K562 (cell line): ENCODE measurements around the gene IL31RA. TPM values are rescaled to one million over a fixed set of nuclear protein-coding genes. Genes with fewer than 3 reads are reported as not detected.
A peak's percentile ranks its signal among the peaks of the same experiment; 100 is the strongest.

Source experiments
- ATAC-seq: fragments of 200-7000 bp; cut with Tn5 transposase; 3 replicates; pipeline ENCODE4 v1.9.1; 2020; ENCODE audit warnings: moderate library complexity
- BruUV-seq: library from RNA; stranded (reverse); fragments of 400-500 nt; replicated peaks from 2 replicates; lab custom pipeline; 2021; lab: Mats Ljungman, UMichigan
- CTCF ChIA-PET: fragments of 300-600 bp; formaldehyde crosslinking; extraction: SDS; loops from one replicate; lab custom pipeline; 2021; ENCODE audit warnings: low intra/inter-chr PET ratio; lab: Yijun Ruan, JAX
- POLR2A ChIA-PET: fragments of 300-600, 350-650 bp; sonication (Branson Sonifier 250); formaldehyde crosslinking; extraction: SDS; loops from one replicate; lab custom pipeline; 2021; ENCODE audit warnings: antibody characterized with exemption, inconsistent platforms; lab: Yijun Ruan, JAX
- DNase-seq, 4 experiments: peaks; one replicate each; pipeline versions ENCODE4 v3.0.0 to v3.0.0-alpha.2; 2011 to 2018; ENCODE audit warnings: low spot score in 3 of 4, mixed read lengths in 3 of 4; ENCODE audit errors: extremely low read depth in 1 of 4
- FAIRE-seq: peaks from 2 replicates; lab custom pipeline; 2011; peaks lifted over from hg19 to GRCh38; lab: Jason Lieb, UNC
- H2AFZ ChIP-seq: 2 replicates; pipeline ENCODE4 v1.6.0; 2011; ENCODE audit warnings: low read depth, low read length, control low read depth, inconsistent platforms
- H3K27ac ChIP-seq: fragments of 200-600 bp; 3 replicates; pipeline ENCODE4 v1.8.0; 2011; ENCODE audit warnings: low read depth, mild to moderate bottlenecking, control low read depth, inconsistent platforms, low read length, moderate library complexity, mixed read lengths; ENCODE audit errors: extremely low read depth
- H3K27me3 ChIP-seq, 2 experiments: fragments of 300-600 bp in 1 of 2; 2 replicates in 1 of 2; 3 replicates in 1 of 2; pipeline versions ENCODE4 v1.6.0 to v1.8.0; 2011; ENCODE audit warnings: inconsistent platforms in 2 of 2, low read length in 2 of 2, mild to moderate bottlenecking in 1 of 2, mixed read lengths in 1 of 2, moderate library complexity in 1 of 2; ENCODE audit not compliant: control insufficient read depth in 2 of 2, insufficient read depth in 2 of 2
- H3K36me3 ChIP-seq: fragments of 300-600 bp; 3 replicates; pipeline ENCODE4 v1.8.0; 2011; ENCODE audit warnings: mild to moderate bottlenecking, low read length, inconsistent platforms; ENCODE audit not compliant: control insufficient read depth, insufficient read depth
- H3K4me1 ChIP-seq, 2 experiments: fragments of 200-600 bp in 1 of 2; replicated peaks in 1 of 2; 2 replicates in 1 of 2; 3 replicates in 1 of 2; pipeline versions ENCODE4 v1.5.1 to v1.8.0; 2011; ENCODE audit warnings: inconsistent platforms in 2 of 2, low read length in 2 of 2, mild to moderate bottlenecking in 1 of 2, mixed read lengths in 1 of 2, moderate library complexity in 1 of 2; ENCODE audit not compliant: control insufficient read depth in 2 of 2, insufficient read depth in 2 of 2
- H3K4me2 ChIP-seq: 2 replicates; pipeline ENCODE4 v1.6.1; 2011; ENCODE audit warnings: low read length, control low read depth, inconsistent platforms, mixed read lengths; ENCODE audit not compliant: insufficient read depth
- H3K4me3 ChIP-seq: fragments of 200-600 bp; sonication (generic), shearing (Covaris generic); 2 replicates; pipeline ENCODE4 v1.5.1; 2016; ENCODE audit warnings: control low read depth, inconsistent platforms
- H3K79me2 ChIP-seq: fragments of 200-600 bp; 3 replicates; pipeline ENCODE4 v1.8.0; 2011; ENCODE audit warnings: low read length, inconsistent platforms; ENCODE audit not compliant: control insufficient read depth, insufficient read depth
- H3K9ac ChIP-seq, 2 experiments: 2 replicates each; pipeline versions ENCODE4 v1.6.0 to v1.6.1; 2011; ENCODE audit warnings: low read depth in 2 of 2, low read length in 2 of 2, control low read depth in 1 of 2, inconsistent platforms in 1 of 2, mild to moderate bottlenecking in 1 of 2, mixed read lengths in 1 of 2; ENCODE audit not compliant: insufficient read depth in 1 of 2
- H3K9me1 ChIP-seq: one replicate; pipeline ENCODE4 v1.6.0; 2011; ENCODE audit warnings: inconsistent platforms, mild to moderate bottlenecking, low read length, moderate library complexity; ENCODE audit not compliant: control insufficient read depth, insufficient read depth
- H3K9me3 ChIP-seq: replicated peaks from 2 replicates; pipeline ENCODE4 v1.5.1; 2011; ENCODE audit warnings: low read depth, low read length, inconsistent platforms; ENCODE audit not compliant: control insufficient read depth, insufficient read depth
- H4K20me1 ChIP-seq: replicated peaks from 2 replicates; pipeline ENCODE4 v1.6.1; 2011; ENCODE audit warnings: low read length, inconsistent platforms, mixed read lengths; ENCODE audit not compliant: control insufficient read depth, insufficient read depth
- CBX8 ChIP-seq: fragments of 200-600 bp; sonication (generic); IDR thresholded peaks from 2 replicates; pipeline ENCODE4 v1.6.1; 2012; ENCODE audit warnings: borderline replicate concordance, mixed run types, low read depth, mild to moderate bottlenecking, moderate library complexity, mixed read lengths, low read length, control low read depth, inconsistent platforms; ENCODE audit not compliant: poor library complexity, severe bottlenecking; ENCODE audit errors: extremely low read depth
- EHMT2 ChIP-seq: fragments of 450-650 bp; IDR thresholded peaks from 2 replicates; pipeline ENCODE4 v1.6.1; 2018; ENCODE audit warnings: antibody characterized with exemption
- HMGN3 ChIP-seq: IDR thresholded peaks from 2 replicates; pipeline ENCODE4 v1.6.1; 2011; ENCODE audit warnings: borderline replicate concordance, low read depth, mild to moderate bottlenecking, mixed read lengths, low read length; ENCODE audit not compliant: insufficient read length; ENCODE audit errors: extremely low read depth
- PHTF2 ChIP-seq: fragments of 250-450 bp; sonication (Bioruptor Pico); IDR thresholded peaks from 2 replicates; pipeline ENCODE4 v1.5.0; 2021; ENCODE audit warnings: mild to moderate bottlenecking
- PRDM10 ChIP-seq: fragments of 450-650 bp; IDR thresholded peaks from 2 replicates; pipeline ENCODE4 v1.6.1; 2018; ENCODE audit not compliant: partially characterized antibody
- TCF7L2 ChIP-seq: fragments of 150-350 bp; IDR thresholded peaks from 2 replicates; pipeline ENCODE4 v1.6.1; 2016; ENCODE audit warnings: low read depth, mild to moderate bottlenecking, low read length, moderate library complexity
- TFAP4 ChIP-seq: sonication (generic); formaldehyde crosslinking; IDR thresholded peaks from 2 replicates; pipeline ENCODE4 v1.8.0; 2022; ENCODE audit warnings: missing genetic modification reagents, mild to moderate bottlenecking, moderate library complexity, borderline replicate concordance
- WGBS: fragments of 100-300 bp; shearing (Covaris generic); methylation state at CpG from one replicate; pipeline ENCODE4 v1.1.6; 2016; ENCODE audit warnings: low coverage, mixed read lengths; ENCODE audit not compliant: insufficient coverage; ENCODE audit errors: missing lambda C conversion rate; 5-methylcytosine and 5-hydroxymethylcytosine counted together
- in situ Hi-C: fragments of 300-500 bp; cut with MboI; formaldehyde crosslinking; loops from 4 replicates; pipeline ENCODE4 v1.15.0; 2018; ENCODE audit warnings: inconsistent platforms, mixed read lengths
- intact Hi-C: fragments of 100-400 bp; cut with micrococcal nuclease; formaldehyde crosslinking; loops from 2 replicates; pipeline ENCODE4 v1.14.2; 2022
- polyA plus RNA-seq, 8 experiments: library from polyadenylated mRNA; depleted of rRNA in 4 of 8; stranded (reverse) in 5 of 8; unstranded in 3 of 8; fragments of >200 nt; fragmentation: Nextera tagmentation in 2 of 8; fragmentation: Illumina TruSeq in 1 of 8; extraction: Ambion mirVana in 2 of 8; extraction: Trizol in 1 of 8; gene quantifications; 2 replicates each; pipeline versions ENCODE4 v1.2.1 to v1.2.3, GENCODE V29; 2011 to 2014; ENCODE audit warnings: inconsistent platforms in 1 of 8, missing spikeins in 1 of 8
- total RNA-seq, 7 experiments: library from RNA; depleted of rRNA in 6 of 7; stranded (reverse); fragments of >200 nt in 6 of 7; fragmentation: Illumina TruSeq in 2 of 7; extraction: Trizol in 2 of 7; gene quantifications; 2 replicates each; pipeline versions ENCODE4 v1.2.1 to v1.2.3, GENCODE V29; 2011 to 2021; ENCODE audit warnings: low replicate concordance in 1 of 7
- TF ChIP-seq, protein P1 (sequence below), 2 experiments: IDR thresholded peaks; 2 replicates each; pipeline ENCODE4 v1.6.1; 2011; ENCODE audit warnings: borderline replicate concordance in 1 of 2, control low read depth in 1 of 2, low read depth in 1 of 2, low read length in 1 of 2, mild to moderate bottlenecking in 1 of 2, mixed read lengths in 1 of 2, moderate library complexity in 1 of 2; ENCODE audit not compliant: insufficient read depth in 1 of 2, insufficient read length in 1 of 2, poor library complexity in 1 of 2, severe bottlenecking in 1 of 2; ENCODE audit errors: extremely low read depth in 1 of 2

IL31RA gene
- total and polyA plus RNA-seq, 9 of the 15 experiments (the other 6 are each of a cell fraction or from before 2014, with no cell fraction given), result not detected

GRCh38 chr5:55821731-55822512 is 29.2 kb upstream of the IL31RA start:
- H2AFZ ChIP-seq, result no peak overlapping the region
- CTCF ChIA-PET, result no interaction called here

More at GRCh38 chr5:55821731-55822512, 29.2 kb upstream of the IL31RA start:
- Histone ChIP-seq H3K9me3 (no peaks in the 10 kb centered on the region), H3K4me3 (no peak overlapping the region), H3K9ac (peak overlapping the region in 1 of 2 experiments; percentile 38; a peak in 1 of 4 replicates), H3K79me2 (no peaks in the 10 kb centered on the region), H3K4me1 (peaks cover 0 to 6% of the 10 kb centered on the region in 2 experiments; a peak in 1 of 5 replicates), H3K27ac (no peak overlapping the region), H3K4me2 (no peak overlapping the region), H3K27me3 (peaks cover 22 to 26% of the 10 kb centered on the region in 2 experiments), H3K36me3 (no peaks in the 10 kb centered on the region), H4K20me1 (no peaks in the 10 kb centered on the region)
- intact Hi-C loops, result no loop called here
- in situ Hi-C loops, result no loop called here
- 4% methylated on average over 44 of the region's 45 CpGs for WGBS
- ATAC-seq (peak; percentile 33), DNase-seq (peak in 3 of 4 experiments; percentile 7 to 8 (median 8))
- POLR2A ChIA-PET, result no interaction called here
- BruUV-seq, result no TSS peak
- TF ChIP-seq HMGN3, result peak; percentile 33
- TF ChIP-seq CBX8, result no peak
- no peak for TF ChIP-seq TFAP4 (CRISPR knock-in tag)
- TF ChIP-seq TCF7L2, result no peak
- TF ChIP-seq PHTF2 (CRISPR knock-in tag), result no peak
- no peak for TF ChIP-seq EHMT2
- TF ChIP-seq PRDM10, result no peak
- TF ChIP-seq, protein P1, sequence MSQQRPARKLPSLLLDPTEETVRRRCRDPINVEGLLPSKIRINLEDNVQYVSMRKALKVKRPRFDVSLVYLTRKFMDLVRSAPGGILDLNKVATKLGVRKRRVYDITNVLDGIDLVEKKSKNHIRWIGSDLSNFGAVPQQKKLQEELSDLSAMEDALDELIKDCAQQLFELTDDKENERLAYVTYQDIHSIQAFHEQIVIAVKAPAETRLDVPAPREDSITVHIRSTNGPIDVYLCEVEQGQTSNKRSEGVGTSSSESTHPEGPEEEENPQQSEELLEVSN (IDR thresholded peaks at IDR 0.05; ENCODE audit: borderline replicate concordance in 1 of 2, extremely low read depth in 1 of 2, insufficient read depth in 1 of 2, insufficient read length in 1 of 2, low read depth in 1 of 2, low read length in 1 of 2, poor library complexity in 1 of 2, severe bottlenecking in 1 of 2), result peak in 1 of 2 experiments; percentile 17
- TF ChIP-seq, all 486 proteins: peak for 2
- no peaks in the 10 kb centered on the region for H3K9me1 ChIP-seq
- no peak for FAIRE-seq
